ENCODE measurements around the gene SPTLC2.
"Not testable (repeated sequence)": the region's sequence is repeated elsewhere in the genome, so short reads cannot be mapped to it uniquely, and the experiment has no call there.

The SPTLC2 gene

DNA sequence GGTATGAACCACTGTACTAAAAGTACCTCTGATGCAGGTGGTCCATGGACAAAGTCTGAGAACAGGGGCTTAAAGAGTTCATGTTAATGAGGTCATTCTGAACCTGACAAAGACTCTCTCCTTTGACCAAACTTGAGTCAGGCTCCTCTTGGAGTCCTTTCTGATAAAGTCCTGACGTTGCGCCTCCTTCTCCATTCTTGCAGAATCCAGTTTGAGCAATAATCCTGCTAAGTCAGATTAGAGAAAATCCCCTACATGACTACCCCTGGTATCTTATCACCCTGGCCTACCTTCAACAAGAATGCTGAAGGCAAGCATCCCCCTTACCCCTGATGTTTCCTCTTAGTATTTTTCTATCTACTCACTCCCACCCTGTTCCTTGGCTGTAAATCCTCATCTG lies 71.9 kb downstream of the SPTLC2 start:
- TF ChIP-seq, protein P1, sequence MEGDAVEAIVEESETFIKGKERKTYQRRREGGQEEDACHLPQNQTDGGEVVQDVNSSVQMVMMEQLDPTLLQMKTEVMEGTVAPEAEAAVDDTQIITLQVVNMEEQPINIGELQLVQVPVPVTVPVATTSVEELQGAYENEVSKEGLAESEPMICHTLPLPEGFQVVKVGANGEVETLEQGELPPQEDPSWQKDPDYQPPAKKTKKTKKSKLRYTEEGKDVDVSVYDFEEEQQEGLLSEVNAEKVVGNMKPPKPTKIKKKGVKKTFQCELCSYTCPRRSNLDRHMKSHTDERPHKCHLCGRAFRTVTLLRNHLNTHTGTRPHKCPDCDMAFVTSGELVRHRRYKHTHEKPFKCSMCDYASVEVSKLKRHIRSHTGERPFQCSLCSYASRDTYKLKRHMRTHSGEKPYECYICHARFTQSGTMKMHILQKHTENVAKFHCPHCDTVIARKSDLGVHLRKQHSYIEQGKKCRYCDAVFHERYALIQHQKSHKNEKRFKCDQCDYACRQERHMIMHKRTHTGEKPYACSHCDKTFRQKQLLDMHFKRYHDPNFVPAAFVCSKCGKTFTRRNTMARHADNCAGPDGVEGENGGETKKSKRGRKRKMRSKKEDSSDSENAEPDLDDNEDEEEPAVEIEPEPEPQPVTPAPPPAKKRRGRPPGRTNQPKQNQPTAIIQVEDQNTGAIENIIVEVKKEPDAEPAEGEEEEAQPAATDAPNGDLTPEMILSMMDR (IDR thresholded peaks at IDR 0.05; ENCODE audit: control insufficient read depth, insufficient read depth, low read depth, low read length, missing control alignments) = no peak
- no peak for DNase-seq (ENCODE audit: low read depth)
- H3K4me3 ChIP-seq (ENCODE audit: control insufficient read depth, low read depth, low read length) = no peak overlapping the region

DNA sequence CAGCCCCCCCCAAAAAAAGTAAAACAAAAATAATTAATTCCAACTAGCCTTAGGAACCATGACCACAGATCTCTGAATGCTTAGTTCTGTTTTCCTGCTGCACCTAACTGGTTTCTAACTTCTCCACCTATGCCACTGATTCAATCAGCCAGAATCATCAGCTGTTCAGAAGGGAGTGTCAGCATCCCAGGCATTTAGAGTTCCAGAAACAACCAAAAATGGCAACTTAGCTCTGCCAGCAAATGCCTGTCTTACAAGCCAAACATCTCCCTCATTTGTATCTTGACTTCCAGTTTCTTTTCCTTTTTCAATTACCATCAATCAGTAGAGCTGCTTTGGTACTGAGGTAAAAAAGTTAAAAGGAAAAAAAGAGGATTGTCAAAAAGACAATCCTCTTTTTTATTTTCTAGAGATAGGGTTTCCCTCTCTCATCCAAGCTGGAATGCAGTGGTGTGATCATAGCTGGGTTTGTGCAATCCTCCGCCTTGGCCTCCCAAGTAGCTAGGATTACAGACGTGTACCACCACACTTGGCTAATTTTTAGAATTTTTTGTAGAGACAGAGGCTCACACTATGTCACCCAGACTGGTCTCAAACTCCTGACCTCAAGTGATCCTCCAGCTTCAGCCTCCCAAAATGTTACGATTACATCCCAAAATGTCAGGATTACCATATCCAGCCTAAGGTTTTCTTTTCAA lies 72.7 kb downstream of the SPTLC2 start:
- TF ChIP-seq, protein P1 (IDR thresholded peaks at IDR 0.05; ENCODE audit: control insufficient read depth, insufficient read depth, low read depth, low read length, missing control alignments) = no peak
- no peak overlapping the region for H3K4me3 ChIP-seq (ENCODE audit: control insufficient read depth, low read depth, low read length)
- DNase-seq (ENCODE audit: low read depth) = no peak

DNA sequence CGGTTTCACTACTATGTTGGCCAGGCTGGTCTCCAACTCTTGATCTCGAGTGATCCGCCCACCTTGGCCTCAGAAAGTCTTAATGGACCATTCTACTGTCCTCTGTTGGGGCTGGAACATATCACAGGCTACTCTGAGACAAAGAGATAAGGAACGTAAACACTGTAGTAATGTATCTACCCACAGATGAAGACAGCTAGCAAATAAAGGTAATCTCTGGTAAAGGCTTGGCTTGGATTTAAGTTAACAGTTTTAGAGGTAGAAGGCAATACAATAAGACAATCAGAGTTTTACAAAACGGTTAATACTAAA lies 73.2 kb downstream of the SPTLC2 start:
- DNase-seq (ENCODE audit: low read depth) = no peak
- no peak overlapping the region for H3K4me3 ChIP-seq (ENCODE audit: control insufficient read depth, low read depth, low read length)
- TF ChIP-seq, protein P1 (IDR thresholded peaks at IDR 0.05; ENCODE audit: control insufficient read depth, insufficient read depth, low read depth, low read length, missing control alignments) = no peak

DNA sequence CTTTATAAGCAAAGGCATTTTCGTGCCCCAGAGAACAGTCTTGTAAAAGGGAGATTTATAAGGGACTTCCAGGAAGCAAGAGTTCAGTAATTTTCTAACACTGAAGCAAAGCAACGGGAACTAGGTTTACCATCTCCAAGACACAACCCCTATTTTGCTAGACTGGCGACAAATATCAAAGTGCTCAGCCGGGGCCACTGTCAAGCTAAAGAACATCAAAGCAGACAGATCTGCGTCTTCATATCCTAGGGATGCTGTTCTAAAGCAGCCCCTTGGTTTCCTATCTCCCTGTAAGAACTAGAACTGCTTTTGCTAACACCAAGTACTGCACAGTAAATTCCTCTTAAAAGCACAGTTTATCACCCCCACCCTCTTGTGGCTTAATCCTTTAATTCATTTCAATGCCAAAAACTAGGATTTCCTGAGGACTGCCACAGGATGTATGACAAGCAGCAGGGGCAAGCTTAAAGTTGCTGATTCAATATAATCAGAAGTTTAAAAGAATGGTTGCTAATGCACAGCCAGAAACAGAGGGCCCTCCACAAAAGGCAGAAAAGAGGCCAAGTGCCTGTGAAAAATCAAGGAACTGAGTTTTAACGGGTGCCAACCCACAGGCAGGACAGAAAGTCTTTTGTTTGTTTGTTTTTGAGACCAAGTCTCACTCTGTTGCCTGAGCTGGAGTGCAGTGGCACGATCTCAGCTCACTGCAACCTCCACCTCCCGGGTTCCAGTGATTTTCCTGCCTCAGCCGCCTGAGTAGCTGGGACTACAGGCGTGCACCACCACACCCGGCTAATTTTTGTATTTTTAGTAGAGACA lies 73.8 kb downstream of the SPTLC2 start:
- H3K4me3 ChIP-seq (ENCODE audit: control insufficient read depth, low read depth, low read length) = no peak overlapping the region
- TF ChIP-seq, protein P1 (IDR thresholded peaks at IDR 0.05; ENCODE audit: control insufficient read depth, insufficient read depth, low read depth, low read length, missing control alignments) = no peak
- no peak for DNase-seq (ENCODE audit: low read depth)

DNA sequence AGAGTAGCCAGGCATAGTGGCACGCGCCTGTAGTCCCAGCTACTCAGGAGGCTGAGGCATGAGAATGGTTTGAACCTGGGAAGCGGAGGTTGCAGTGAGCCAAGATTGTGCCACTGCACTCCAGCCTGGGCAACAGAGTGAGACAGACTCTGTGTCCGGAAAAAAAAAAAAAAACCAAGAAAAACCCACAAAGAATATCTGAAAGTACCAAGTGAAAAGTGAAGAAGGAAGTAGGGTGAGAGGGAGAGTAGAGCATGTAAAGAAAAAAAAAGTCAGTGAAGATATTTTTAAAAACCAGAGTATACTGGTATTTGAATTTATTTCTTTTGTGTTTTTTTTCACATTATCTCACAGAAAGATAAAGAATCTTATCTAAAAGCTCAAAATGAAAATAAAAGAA lies 74.5 kb downstream of the SPTLC2 start:
- no peak for DNase-seq (ENCODE audit: low read depth)
- H3K4me3 ChIP-seq (ENCODE audit: control insufficient read depth, low read depth, low read length) = no peak overlapping the region
- TF ChIP-seq, protein P1 (IDR thresholded peaks at IDR 0.05; ENCODE audit: control insufficient read depth, insufficient read depth, low read depth, low read length, missing control alignments) = no peak

DNA sequence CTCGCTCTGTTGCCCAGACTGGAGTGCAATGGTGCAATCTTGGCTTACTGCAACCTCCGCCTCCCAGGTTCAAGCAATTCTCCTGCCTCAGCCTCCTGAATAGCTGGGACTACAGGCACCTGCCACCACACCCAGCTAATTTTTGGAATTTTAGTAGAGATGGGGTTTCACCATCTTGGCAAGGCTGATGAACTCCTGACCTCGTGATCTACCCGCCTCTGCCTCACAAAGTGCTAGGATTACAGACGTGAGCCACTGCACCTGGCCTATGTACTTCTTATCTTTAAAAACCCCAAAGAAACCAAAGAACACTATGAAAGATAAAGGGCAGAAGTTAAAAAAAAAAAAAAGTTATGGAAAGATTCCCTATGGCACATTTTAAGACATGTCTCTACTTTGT lies 79.5 kb downstream of the SPTLC2 start:
- H3K4me3 ChIP-seq (ENCODE audit: control insufficient read depth, low read depth, low read length); DNase-seq (ENCODE audit: low read depth): not testable (repeated sequence)

DNA sequence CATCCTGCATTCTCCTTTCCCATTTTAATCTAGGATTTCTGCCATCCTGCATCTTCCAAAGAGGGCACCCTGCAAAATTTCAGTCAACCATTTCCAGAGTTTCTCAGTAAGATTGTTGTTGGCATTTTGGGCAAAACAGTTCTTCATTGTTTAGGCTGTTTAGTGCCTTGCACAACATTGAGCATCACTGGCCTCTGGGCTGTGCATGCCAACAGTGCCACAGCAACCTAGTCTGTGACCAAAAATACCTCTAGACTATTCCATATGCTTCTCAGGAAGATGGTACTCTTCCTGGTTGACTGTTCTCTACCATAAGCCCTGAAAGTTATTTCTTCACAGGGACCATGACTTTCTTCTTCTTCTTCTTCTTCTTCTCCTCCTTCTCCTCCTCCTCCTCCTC lies 85.4 kb downstream of the SPTLC2 start:
- TF ChIP-seq, protein P1 (IDR thresholded peaks at IDR 0.05; ENCODE audit: control insufficient read depth, insufficient read depth, low read depth, low read length, missing control alignments) = no peak
- H3K4me3 ChIP-seq (ENCODE audit: control insufficient read depth, low read depth, low read length) = no peak overlapping the region
- DNase-seq (ENCODE audit: low read depth) = no peak

Data from AG09309 (cell line).